ENCODE data around the gene GNA12.
"Not testable (repeated sequence)": the region's sequence is repeated elsewhere in the genome, so short reads cannot be mapped to it uniquely, and the experiment has no call there.

The GNA12 gene

DNA sequence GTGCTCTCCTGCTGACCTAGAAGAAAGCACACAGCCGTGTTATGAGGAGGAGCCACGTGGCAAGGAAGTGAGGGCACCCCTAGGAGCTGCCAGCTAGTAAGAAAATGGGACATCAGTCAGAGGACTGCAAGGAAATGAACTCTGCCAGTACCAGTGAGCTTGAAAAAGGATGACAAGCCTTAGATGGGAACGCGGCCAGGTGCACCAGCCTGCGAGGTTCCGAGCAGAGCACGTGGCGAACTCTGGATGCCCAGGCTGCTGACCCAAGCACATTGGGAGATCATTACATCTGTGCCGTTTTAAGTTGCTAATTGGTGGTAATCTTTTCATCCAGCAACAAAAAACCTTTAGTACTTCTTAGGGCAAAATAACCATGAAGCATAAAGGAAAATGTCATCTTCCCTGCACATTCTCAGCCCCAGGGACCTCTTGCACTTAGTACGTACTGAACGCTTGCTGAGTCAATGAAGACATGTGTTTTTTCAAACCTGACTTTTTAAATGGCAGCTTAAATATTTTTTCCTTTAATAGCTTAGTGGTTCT is 86.7 kb downstream of the GNA12 start:
- DNase-seq (ENCODE audit: low spot score), result peak; percentile 20
- TF ChIP-seq, protein P1, sequence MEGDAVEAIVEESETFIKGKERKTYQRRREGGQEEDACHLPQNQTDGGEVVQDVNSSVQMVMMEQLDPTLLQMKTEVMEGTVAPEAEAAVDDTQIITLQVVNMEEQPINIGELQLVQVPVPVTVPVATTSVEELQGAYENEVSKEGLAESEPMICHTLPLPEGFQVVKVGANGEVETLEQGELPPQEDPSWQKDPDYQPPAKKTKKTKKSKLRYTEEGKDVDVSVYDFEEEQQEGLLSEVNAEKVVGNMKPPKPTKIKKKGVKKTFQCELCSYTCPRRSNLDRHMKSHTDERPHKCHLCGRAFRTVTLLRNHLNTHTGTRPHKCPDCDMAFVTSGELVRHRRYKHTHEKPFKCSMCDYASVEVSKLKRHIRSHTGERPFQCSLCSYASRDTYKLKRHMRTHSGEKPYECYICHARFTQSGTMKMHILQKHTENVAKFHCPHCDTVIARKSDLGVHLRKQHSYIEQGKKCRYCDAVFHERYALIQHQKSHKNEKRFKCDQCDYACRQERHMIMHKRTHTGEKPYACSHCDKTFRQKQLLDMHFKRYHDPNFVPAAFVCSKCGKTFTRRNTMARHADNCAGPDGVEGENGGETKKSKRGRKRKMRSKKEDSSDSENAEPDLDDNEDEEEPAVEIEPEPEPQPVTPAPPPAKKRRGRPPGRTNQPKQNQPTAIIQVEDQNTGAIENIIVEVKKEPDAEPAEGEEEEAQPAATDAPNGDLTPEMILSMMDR (IDR thresholded peaks at IDR 0.05; ENCODE audit: extremely low read depth, missing control alignments), result no peak

DNA sequence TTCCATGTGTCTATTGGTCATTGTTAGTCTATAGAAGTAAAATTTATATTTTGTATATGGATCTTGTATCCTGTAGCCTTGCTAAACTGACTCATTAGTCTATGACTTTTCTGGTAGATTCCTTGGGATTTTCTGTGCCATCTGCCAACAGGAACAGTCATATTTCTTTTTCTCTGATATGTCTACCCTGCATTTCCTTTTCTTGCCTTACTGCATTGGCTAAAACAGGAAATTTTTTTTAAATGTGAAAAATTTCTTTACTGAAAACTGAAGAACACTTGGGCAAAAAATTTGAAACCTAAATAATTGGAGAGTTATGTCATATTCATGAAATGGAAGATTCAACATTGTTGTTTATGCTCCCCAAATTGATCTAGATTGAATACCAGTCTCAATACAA is 88.6 kb downstream of the GNA12 start:
- TF ChIP-seq, protein P1 (IDR thresholded peaks at IDR 0.05; ENCODE audit: extremely low read depth, missing control alignments), result no peak
- no peak for DNase-seq (ENCODE audit: low spot score)

DNA sequence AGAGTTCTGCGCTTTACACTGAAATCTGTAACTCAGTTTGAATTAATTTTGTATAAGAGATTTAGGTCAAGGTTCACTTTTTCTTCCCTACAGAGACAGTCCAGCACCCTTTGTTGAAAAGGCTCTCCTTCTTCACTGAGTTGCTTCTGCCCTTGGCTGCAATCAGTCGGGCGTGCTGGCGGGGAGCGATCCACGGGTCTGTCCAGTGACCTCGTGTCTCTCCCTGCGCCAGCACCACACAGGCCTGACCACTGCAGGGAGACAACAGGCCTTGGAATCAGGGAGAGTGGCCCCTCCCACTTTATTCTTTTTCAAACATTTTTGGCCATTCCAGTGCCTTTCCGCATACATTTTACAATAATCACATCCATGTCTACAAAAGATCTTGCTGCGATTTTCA is 89.2 kb downstream of the GNA12 start:
- TF ChIP-seq, protein P1 (IDR thresholded peaks at IDR 0.05; ENCODE audit: extremely low read depth, missing control alignments), result no peak
- DNase-seq (ENCODE audit: low spot score), result no peak

DNA sequence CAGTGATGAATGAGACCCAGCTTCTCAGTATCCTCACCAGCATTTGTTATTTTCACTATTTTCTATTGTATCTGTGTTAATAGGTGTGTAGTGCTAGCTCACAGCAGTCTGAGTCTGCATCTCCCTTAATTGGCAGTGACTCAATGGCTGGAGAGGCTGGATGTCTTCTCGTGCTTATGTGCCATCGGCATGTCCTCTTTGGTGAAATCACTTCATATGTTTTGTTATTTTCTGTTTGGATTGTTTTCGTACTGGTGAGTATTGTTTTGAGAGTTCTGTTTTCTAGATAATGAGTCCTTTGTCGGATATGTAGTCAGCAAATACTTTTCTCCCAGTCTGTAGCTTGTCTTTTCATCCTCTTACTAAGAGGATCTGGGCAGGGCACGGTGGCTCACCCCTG is 90.0 kb downstream of the GNA12 start:
- no peak for DNase-seq (ENCODE audit: low spot score)
- TF ChIP-seq, protein P1 (IDR thresholded peaks at IDR 0.05; ENCODE audit: extremely low read depth, missing control alignments), result no peak

DNA sequence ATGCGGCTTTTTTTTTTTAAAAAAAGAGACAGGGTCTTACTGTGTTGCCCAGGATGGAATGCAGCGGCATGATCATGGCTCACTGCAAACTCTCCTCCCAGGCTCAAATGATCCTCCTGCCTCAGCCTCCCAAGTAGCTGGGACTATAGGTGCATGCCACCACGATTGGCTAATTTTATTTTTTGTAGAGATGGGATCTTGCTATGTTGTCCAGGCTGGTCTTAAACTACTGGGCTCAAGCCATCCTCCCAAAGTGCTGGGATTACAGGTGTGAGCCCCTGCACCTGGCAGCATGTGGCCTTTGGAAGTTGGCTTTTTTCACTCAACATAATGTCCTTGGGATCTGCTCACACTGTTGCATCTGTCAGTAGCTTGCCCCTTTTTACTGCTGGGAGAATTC is 91.0 kb downstream of the GNA12 start:
- TF ChIP-seq, protein P1 (IDR thresholded peaks at IDR 0.05; ENCODE audit: extremely low read depth, missing control alignments), result no peak
- no peak for DNase-seq (ENCODE audit: low spot score)

DNA sequence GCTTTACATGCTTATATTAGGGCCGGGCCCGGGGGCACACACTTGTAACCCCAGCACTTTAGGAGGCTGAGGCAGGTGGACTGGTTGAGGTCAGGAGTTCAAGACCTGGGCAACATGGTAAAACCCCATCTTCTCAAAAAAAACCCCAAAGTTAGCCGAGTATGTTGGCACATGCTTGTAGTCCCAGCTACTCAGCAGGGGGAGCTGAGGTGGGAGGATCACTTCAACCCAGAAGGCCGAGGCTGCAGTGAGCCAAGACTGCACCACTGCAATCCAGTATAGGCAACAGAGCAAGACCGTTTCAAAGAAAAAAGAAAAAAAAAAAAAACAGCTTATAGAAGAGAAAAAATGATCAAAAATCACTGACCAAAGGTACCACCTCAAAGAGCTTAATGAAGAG is 93.0 kb downstream of the GNA12 start:
- TF ChIP-seq, protein P1 (IDR thresholded peaks at IDR 0.05; ENCODE audit: extremely low read depth, missing control alignments), result no peak
- no peak for DNase-seq (ENCODE audit: low spot score)

DNA sequence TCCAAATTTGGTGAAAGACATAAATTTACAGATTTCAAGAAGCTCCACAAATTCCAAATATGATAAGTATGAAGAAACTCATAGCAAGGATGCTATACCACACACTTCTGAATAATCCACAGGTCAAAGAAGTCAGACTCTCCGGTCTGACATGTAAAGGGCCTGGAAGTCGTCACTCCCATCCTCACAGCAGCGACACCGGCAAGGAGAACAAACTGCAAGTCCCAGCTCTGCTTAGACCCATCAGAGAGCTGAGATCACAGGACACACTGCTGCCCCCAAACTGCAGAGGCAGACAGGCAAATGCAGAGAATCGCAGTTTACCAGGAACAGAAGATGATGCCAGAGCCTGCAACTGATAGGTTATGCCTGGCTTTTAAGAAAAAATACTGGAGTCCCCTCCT is 94.1 kb downstream of the GNA12 start:
- DNase-seq (ENCODE audit: low spot score), result no peak
- TF ChIP-seq, protein P1 (IDR thresholded peaks at IDR 0.05; ENCODE audit: extremely low read depth, missing control alignments), result no peak

DNA sequence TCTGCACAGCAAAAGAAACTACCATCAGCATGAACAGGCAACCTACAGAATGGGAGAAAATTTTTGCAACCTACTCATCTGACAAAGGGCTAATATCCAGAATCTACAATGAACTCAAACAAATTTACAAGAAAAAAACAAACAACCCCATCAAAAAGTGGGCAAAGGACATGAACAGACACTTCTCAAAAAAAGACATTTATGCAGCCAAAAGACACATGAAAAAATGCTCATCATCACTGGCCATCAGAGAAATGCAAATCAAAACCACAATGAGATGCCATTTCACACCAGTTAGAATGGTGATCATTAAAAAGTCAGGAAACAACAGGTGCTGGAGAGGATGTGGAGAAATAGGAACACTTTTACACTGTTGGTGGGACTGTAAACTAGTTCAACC is 95.4 kb downstream of the GNA12 start:
- not testable (repeated sequence) for DNase-seq (ENCODE audit: low spot score)

DNA sequence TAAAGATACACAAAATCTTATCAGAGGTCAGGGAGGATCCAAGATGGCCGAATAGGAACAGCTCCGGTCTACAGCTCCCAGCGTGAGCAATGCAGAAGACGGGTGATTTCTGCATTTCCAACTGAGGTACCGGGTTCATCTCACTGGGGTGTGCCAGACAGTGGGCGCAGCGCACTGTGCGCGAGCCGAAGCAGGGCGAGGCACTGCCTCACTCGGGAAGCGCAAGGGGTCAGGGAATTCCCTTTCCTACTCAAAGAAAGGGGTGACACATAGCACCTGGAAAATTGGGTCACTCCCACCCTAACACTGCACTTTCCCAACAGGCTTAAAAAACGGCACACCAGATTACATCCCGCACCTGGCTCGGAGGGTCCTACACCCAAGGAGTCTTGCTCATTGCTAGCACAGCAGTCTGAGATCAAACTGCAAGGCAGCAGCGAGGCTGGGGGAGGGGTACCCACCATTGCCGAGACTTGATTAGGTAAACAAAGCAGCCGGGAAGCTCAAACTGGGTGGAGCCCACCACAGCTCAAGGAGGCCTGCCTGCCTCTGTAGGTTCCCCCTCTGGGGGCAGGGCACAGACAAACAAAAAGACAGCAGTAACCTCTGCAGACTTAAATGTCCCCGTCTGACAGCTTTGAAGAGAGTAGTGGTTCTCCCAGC is 100.5 kb downstream of the GNA12 start:
- DNase-seq (ENCODE audit: low spot score), result not testable (repeated sequence)
